CD4-positive, alpha-beta T cell treated with Interleukin-4 for 4 hours (primary cell): ENCODE data around the gene SERBP1.
"Not testable (repeated sequence)": the region's sequence is repeated elsewhere in the genome, so short reads cannot be mapped to it uniquely, and the experiment has no call there.

ENCODE experiments used
- DNase-seq: peaks from one replicate; pipeline ENCODE4 v3.0.0-alpha.2; 2020

SERBP1 gene

GRCh38 chr1:67439277-67440029 lies 9.3 kb upstream of the SERBP1 start:
- no peak for DNase-seq

- DNase-seq: no peak
Measured at GRCh38 chr1:67437961-67438360, 7.8 kb upstream of the SERBP1 start.

- DNase-seq: no peak
Measured at GRCh38 chr1:67436511-67437055, 6.4 kb upstream of the SERBP1 start.

GRCh38 chr1:67434491-67434890 lies 4.3 kb upstream of the SERBP1 start:
- DNase-seq: no peak

GRCh38 chr1:67433837-67434236 lies 3.6 kb upstream of the SERBP1 start:
- DNase-seq: no peak

GRCh38 chr1:67432745-67433144 lies 2.5 kb upstream of the SERBP1 start:
- no peak for DNase-seq

GRCh38 chr1:67431869-67432578 lies 1.8 kb upstream of the SERBP1 start:
- no peak for DNase-seq

- no peak for DNase-seq
Measured at GRCh38 chr1:67431156-67431765, 1.1 kb upstream of the SERBP1 start.

- DNase-seq: no peak
Measured at GRCh38 chr1:67429528-67430357, 459 bp downstream of the SERBP1 start.

GRCh38 chr1:67429011-67429527 lies 1.1 kb downstream of the SERBP1 start:
- DNase-seq: peak; percentile 11

- no peak for DNase-seq
Measured at GRCh38 chr1:67427947-67428346, 2.3 kb downstream of the SERBP1 start.

- no peak for DNase-seq
Measured at GRCh38 chr1:67427465-67427864, 2.7 kb downstream of the SERBP1 start.

- DNase-seq: no peak
Measured at GRCh38 chr1:67420835-67421492, 9.2 kb downstream of the SERBP1 start.

GRCh38 chr1:67418839-67419586 lies 11.2 kb downstream of the SERBP1 start:
- DNase-seq: no peak

GRCh38 chr1:67417733-67418132 lies 12.5 kb downstream of the SERBP1 start:
- not testable (repeated sequence) for DNase-seq

- DNase-seq: no peak
Measured at GRCh38 chr1:67415041-67415440, 15.2 kb downstream of the SERBP1 start.

- no peak for DNase-seq
Measured at GRCh38 chr1:67414574-67414973, 15.6 kb downstream of the SERBP1 start.

- not testable (repeated sequence) for DNase-seq
Measured at GRCh38 chr1:67413101-67413500, 17.1 kb downstream of the SERBP1 start.

GRCh38 chr1:67408148-67408547 lies 22.1 kb downstream of the SERBP1 start:
- DNase-seq: no peak

GRCh38 chr1:67407498-67407897 lies 22.7 kb downstream of the SERBP1 start:
- DNase-seq: no peak
